HG03039 (cell line): ENCODE data around the gene CHST8.

Source experiments
- ATAC-seq: cut with Tn5 transposase; IDR thresholded peaks from one replicate; pipeline ENCODE4 v1.9.1; 2021; ENCODE audit warnings: mild to moderate bottlenecking, moderate library complexity; ENCODE audit not compliant: unreplicated experiment

Gene CHST8

DNA sequence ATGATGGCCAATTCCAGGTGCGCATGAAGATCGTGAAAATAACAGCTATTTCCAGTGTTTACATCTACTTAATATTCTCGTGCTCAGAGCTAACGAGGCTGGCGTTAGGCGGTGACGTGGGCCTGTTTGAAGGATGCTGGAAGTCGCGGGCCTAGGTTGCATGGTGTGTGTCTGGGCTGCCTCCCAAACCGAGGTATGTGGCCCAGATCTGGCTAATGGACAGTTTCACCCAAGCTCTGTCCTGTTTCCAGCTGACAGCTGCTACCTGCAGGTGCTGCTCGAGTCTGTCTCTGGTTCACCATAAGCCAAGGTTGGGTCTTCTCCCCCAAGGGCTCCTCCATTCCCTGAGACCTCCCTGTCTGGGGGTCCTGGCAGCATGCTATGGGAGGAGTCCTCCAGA lies 134.4 kb downstream of the CHST8 start:
- no peak for ATAC-seq

DNA sequence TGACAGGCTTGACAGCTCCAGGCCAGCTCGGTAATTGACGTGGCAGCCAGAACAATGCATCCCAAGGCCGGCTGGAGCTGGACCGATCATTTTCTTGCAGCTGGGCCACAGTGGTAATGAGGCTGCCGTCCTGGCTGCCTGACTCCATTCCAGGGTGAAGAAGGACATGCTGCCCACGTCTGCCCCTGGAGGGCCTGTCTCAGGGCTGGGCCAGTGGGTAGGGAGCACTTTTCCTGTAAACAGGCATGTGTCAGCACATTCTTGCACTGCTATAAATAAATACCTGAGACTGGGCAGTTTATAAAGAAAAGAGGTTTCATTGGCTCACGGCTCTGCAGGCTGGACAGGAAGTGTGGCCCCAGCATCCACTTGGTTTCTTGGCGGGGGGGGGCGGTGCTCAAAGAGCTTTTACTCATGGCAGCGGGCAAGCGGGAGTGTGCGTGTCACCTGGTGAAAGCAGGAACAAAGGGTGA lies 136.8 kb downstream of the CHST8 start:
- ATAC-seq: no peak

DNA sequence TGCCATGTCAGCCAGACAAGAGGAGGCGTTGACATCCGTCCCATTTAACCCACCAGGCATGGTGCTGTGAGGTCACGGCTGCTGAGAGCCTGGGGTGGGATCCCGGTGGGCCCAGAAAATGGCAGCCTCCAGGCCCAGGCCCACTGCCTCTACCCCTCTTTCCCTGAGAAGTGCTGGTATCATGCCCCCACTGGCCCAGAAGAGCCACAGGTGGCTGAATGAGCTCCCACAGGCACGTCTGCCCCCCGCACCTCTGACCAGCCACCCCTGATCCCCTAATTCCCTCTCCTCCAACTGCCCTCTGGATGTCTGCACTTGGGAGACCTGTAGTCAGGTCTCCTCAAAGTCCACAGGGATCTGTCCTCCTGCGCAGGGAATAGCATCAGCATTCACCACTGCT lies 137.6 kb downstream of the CHST8 start:
- no peak for ATAC-seq

- no peak for ATAC-seq
These were observed 142.0 kb downstream of the CHST8 start for GRCh38 chr19:33763633-33764371.

DNA sequence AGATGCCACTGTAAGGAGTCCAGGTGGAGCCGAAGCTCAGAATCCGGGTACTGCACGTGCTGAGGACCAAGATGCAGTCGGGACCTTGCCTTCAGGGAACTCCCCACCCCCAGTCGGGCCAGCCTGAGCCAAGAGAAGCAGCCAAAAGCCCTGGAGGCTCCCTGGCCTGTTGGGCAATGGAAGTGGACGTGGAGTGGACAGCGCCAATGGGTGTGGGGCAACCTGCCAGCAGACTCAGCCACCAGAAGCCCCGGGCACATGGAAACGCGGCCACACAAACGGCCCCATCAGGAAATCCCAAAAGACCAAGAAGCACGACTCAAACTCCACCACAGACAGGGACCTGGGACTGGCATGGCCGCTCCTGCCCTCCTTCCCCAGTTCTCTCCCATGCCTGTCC lies 144.9 kb downstream of the CHST8 start:
- no peak for ATAC-seq

DNA sequence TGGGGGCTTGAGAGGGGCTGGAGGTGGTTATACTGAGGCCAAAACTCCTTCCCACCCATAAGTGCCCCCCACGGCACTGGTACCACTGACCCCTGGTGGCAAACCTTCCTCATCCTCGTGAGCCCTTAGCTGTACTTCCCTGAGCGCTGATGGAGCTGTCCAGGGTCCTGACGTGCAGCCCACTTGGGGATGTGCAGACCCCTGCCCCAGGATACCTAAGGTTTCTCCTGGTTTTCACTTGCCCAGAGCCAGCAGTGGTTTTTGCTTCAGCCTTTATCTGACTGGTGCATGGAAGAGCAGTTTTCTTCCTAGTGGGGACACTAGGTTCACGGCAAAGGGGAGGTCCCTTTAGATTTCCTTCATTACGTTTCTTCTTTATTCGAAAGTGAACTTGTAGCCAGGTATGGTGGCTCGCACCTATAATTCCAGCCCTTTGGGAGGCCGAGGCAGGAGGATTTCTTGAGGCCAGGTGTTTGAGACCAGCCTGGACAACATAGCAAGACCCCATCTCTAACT lies 146.2 kb downstream of the CHST8 start:
- ATAC-seq: no peak

DNA sequence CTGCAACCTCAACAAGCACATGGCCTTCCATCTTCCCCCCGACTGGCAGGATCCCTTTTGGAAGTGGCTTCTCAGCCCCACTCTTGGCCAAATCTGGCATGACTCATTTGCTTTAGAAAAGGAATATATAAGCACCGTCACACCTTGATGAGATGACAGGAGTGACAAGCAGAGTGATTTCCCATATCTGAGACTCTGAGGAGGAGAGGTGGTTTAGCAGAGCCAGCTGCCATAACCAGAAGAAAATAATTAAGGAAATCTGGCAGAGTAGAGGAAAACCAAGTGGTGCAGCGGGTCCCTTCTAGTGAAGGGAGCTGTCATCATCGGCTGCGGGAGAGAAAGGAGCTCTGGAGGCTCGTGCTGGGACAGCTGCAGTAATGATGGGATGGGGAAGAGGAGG lies 147.5 kb downstream of the CHST8 start:
- no peak for ATAC-seq

GRCh38 chr19:33770107-33770506 lies 148.4 kb downstream of the CHST8 start:
- no peak for ATAC-seq

GRCh38 chr19:33771384-33772101 lies 149.8 kb downstream of the CHST8 start:
- ATAC-seq: no peak

DNA sequence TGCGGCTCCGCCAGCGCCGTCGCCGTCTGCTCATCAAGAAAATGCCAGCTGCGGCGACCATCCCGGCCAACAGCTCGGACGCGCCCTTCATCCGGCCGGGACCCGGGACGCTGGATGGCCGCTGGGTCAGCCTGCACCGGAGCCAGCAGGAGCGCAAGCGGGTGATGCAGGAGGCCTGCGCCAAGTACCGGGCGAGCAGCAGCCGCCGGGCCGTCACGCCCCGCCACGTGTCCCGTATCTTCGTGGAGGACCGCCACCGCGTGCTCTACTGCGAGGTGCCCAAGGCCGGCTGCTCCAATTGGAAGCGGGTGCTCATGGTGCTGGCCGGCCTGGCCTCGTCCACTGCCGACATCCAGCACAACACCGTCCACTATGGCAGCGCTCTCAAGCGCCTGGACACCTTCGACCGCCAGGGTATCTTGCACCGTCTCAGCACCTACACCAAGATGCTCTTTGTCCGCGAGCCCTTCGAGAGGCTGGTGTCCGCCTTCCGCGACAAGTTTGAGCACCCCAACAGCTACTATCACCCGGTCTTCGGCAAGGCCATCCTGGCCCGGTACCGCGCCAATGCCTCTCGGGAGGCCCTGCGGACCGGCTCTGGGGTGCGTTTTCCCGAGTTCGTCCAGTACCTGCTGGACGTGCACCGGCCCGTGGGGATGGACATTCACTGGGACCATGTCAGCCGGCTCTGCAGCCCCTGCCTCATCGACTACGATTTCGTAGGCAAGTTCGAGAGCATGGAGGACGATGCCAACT lies 150.5 kb downstream of the CHST8 start:
- no peak for ATAC-seq

GRCh38 chr19:33772858-33773180 lies 151.1 kb downstream of the CHST8 start:
- ATAC-seq: no peak

DNA sequence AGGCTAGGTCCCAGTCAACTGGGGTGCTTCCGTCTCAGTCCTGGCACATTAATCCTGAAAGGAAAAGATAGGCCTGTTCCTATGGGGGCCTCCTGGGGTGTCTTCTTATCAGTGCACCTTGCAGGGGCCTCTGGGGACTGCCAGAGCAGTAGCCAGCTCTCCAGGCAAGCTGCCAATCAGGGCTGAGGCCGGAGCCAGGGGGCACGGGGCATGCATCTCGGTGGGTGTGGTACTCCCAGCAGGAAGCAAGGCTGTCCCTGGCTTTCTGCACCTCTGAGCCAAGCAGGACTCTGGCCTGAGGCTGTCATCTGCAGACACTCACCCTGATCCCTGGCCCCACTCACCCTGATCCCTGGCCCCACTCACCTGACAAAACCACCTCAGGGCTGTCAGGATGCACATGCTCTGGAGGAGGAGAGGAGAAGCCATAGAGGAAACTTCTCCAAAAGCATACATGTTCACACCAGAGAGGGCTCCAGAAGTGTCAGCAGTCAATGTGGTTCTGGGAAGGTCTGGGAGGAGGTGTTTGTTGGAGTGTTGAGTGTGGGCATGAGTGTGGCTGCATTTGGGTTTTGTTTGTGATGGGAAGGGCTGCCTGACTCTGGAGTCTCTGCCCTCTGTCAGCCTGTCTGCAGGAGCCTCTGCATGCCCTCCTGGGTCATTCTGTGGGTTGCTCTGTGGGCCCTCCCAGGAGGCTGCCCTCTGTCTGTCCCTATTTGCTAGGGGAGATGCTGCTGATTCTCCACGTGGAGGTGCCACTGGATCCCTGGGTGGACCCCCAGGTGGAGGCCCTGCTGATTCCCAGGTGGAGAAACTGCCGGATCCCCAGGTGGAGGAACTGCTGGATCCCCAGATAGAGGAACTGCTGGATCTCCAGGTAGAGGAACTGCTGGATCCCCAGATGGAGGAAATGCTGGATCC lies 152.2 kb downstream of the CHST8 start:
- ATAC-seq: no peak

DNA sequence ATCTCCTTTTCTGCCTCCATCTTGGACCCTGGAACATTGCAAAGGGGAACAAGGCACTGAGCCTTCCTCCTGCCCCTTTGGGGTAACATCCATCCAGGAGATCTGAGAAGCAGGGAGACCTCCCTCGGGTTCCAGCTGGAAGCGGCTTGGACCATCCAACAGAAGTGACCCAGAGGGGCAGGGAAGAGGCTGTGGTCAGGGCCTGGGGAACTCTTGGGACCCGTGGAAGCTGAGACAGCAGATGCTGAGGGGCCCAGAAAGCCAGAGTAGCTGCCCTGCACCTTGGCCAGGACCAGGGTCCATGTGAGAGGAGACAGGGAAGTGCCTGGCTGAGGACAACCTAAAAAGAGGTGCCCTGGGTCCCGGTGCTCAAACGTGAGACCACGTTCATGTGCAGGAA lies 153.0 kb downstream of the CHST8 start:
- ATAC-seq: no peak

GRCh38 chr19:33775731-33776487 lies 154.2 kb downstream of the CHST8 start:
- ATAC-seq: no peak

GRCh38 chr19:33777351-33777750 lies 155.6 kb downstream of the CHST8 start:
- no peak for ATAC-seq

DNA sequence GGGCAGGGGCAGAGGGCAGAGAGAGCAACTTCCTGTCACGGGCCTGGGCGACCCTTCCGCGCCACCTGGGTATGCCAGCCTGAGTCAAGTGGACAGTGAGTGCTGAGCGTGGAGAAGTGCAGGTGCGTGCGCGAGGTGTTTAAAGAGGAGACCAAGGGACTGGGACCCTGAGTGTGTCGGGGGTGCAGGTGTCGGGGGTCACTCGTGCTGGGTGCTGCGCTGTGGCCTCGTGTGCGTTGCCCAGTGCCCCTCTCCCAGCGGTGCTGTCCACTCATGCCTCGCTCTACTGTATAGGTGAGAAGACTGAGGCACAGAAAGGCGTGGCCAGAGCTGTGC lies 156.0 kb downstream of the CHST8 start:
- ATAC-seq: no peak

DNA sequence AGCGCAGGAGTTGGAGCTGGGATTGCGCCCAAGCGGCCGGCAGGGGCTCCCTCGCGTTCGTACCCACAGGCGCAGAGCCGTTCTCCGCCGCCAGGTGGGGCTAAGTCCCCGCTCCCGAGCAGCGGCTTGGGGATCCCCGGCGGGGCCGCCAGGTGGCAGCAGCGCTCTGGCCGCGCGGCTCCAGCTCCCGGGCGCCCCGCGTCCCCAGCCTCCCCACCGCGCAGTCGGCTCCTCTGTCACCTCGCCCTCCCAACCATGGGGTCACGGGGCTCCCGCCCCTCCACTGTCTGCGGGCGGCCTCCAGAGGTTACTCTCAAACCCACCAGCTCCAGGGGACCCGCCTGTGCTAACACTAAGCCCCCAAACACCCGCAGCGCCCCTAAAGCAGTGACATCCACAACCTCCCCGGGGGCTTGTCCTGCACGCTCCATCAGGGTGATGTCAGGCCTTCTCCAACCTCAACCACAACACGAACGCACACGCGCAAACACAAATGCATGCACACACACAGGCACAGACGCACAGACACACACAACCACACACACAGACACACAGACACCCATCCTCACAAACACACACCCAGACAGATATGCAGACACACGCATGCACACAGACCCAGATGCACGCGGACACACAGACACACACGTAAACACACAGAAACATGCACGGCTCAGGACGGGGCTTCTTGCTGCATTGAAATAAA lies 156.5 kb downstream of the CHST8 start:
- peak; percentile 73 for ATAC-seq

GRCh38 chr19:33779849-33780248 lies 158.1 kb downstream of the CHST8 start:
- no peak for ATAC-seq

GRCh38 chr19:33780251-33780650 lies 158.5 kb downstream of the CHST8 start:
- ATAC-seq: no peak
